Astrocyte (in vitro differentiated cells and primary cell): ENCODE results near the gene EMB. TPM values are rescaled to one million over a fixed set of nuclear protein-coding genes. Genes with fewer than 3 reads are reported as not detected.
"Not testable (repeated sequence)": the region's sequence is repeated elsewhere in the genome, so short reads cannot be mapped to it uniquely, and the experiment has no call there.

Source experiments
- DNase-seq: peaks from one replicate; pipeline ENCODE4 v3.0.0-alpha.2; 2010; ENCODE audit warnings: low read depth
- FAIRE-seq: peaks from 2 replicates; lab custom pipeline; 2011; peaks lifted over from hg19 to GRCh38; lab: Jason Lieb, UNC
- H2AFZ ChIP-seq: 2 replicates; pipeline ENCODE4 v1.6.0; 2012; ENCODE audit warnings: low read depth, low read length, inconsistent platforms
- H3K27ac ChIP-seq: 2 replicates; pipeline ENCODE4 v1.5.1; 2011; ENCODE audit warnings: low read depth, low read length, inconsistent platforms
- H3K27me3 ChIP-seq: 2 replicates; pipeline ENCODE4 v1.6.0; 2011; ENCODE audit warnings: low read length, inconsistent platforms; ENCODE audit not compliant: insufficient read depth
- H3K36me3 ChIP-seq: 2 replicates; pipeline ENCODE4 v1.5.1; 2011; ENCODE audit warnings: low read length, inconsistent platforms; ENCODE audit not compliant: insufficient read depth
- H3K4me1 ChIP-seq: 2 replicates; pipeline ENCODE4 v1.5.1; 2011; ENCODE audit warnings: low read length, inconsistent platforms; ENCODE audit not compliant: insufficient read depth
- H3K4me2 ChIP-seq: 2 replicates; pipeline ENCODE4 v1.6.0; 2012; ENCODE audit warnings: low read length, inconsistent platforms
- H3K4me3 ChIP-seq: 2 replicates; pipeline ENCODE4 v1.5.1; 2011; ENCODE audit warnings: low read depth, mild to moderate bottlenecking, low read length, inconsistent platforms; ENCODE audit not compliant: insufficient read depth
- H3K79me2 ChIP-seq: 2 replicates; pipeline ENCODE4 v1.6.0; 2012; ENCODE audit warnings: mild to moderate bottlenecking, low read length, inconsistent platforms; ENCODE audit not compliant: insufficient read depth
- H3K9ac ChIP-seq: 2 replicates; pipeline ENCODE4 v1.6.0; 2012; ENCODE audit warnings: mild to moderate bottlenecking, low read length, inconsistent platforms
- H3K9me3 ChIP-seq: 2 replicates; pipeline ENCODE4 v1.5.1; 2012; ENCODE audit warnings: low read depth, mild to moderate bottlenecking, low read length, inconsistent platforms; ENCODE audit not compliant: insufficient read depth
- H4K20me1 ChIP-seq: 2 replicates; pipeline ENCODE4 v1.6.0; 2012; ENCODE audit warnings: low read length, inconsistent platforms; ENCODE audit not compliant: insufficient read depth
- H3K27ac Mint-ChIP-seq: one replicate; pipeline ENCODE4 v1.8.0; 2021; ENCODE audit warnings: mild to moderate bottlenecking, mixed read lengths; ENCODE audit not compliant: unreplicated experiment
- H3K27me3 Mint-ChIP-seq: one replicate; pipeline ENCODE4 v1.8.0; 2021; ENCODE audit warnings: low read depth, mixed read lengths; ENCODE audit not compliant: unreplicated experiment
- H3K36me3 Mint-ChIP-seq: one replicate; pipeline ENCODE4 v1.8.0; 2021; ENCODE audit warnings: low read depth, mixed read lengths; ENCODE audit not compliant: unreplicated experiment
- H3K4me1 Mint-ChIP-seq: one replicate; pipeline ENCODE4 v1.8.0; 2021; ENCODE audit warnings: low read depth, mixed read lengths; ENCODE audit not compliant: unreplicated experiment
- H3K4me3 Mint-ChIP-seq: one replicate; pipeline ENCODE4 v1.8.0; 2021; ENCODE audit warnings: mild to moderate bottlenecking, moderate library complexity, mixed read lengths; ENCODE audit not compliant: unreplicated experiment
- H3K9me3 Mint-ChIP-seq: one replicate; pipeline ENCODE4 v1.8.0; 2021; ENCODE audit warnings: mild to moderate bottlenecking, mixed read lengths; ENCODE audit not compliant: unreplicated experiment
- EZH2 ChIP-seq: IDR thresholded peaks from 2 replicates; pipeline ENCODE4 v1.6.1; 2012; ENCODE audit warnings: mild to moderate bottlenecking, low read length, inconsistent platforms; ENCODE audit not compliant: insufficient read depth
- total RNA-seq: library from RNA; stranded (reverse); gene quantifications from 2 replicates; pipeline ENCODE4 v1.2.1, GENCODE V29; 2021
- TF ChIP-seq, protein P1 (sequence below): IDR thresholded peaks from 2 replicates; pipeline ENCODE4 v1.5.1; 2011; ENCODE audit warnings: low read depth, mild to moderate bottlenecking, inconsistent platforms, low read length, moderate library complexity; ENCODE audit not compliant: insufficient read depth

EMB gene
- total RNA-seq, 1 donor from 2014 or later = 25.7 TPM

DNA sequence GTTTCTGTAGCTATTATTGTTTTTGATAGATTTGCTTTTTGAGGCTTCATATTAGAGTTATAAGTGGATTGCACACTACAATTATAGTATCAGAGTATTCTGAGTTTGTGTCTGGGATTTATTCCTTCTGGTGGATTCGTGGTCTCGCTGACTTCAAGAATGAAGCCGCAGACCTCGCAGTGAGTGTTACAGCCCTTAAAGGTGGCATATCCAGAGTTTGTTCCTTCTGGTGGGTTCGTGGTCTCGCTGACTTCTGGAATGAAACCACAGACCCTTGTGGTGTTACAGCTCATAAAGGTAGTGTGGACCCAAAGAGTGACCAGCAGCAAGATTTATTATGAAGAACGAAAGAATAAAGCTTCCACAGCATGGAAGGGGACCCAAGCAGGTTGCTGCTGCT is 6.9 kb upstream of the EMB start:
- no peak overlapping the region for H3K9ac ChIP-seq
- Mint-ChIP-seq H3K4me1 (no peaks in the 10 kb centered on the region), H3K4me3 (no peak overlapping the region), H3K36me3 (peaks cover 2% of the 10 kb centered on the region), H3K27me3 (no peaks in the 10 kb centered on the region), H3K9me3 (peaks cover 4% of the 10 kb centered on the region), H3K27ac (no peak overlapping the region)
- H3K27ac ChIP-seq = no peak overlapping the region
- H3K79me2 ChIP-seq = no peaks in the 10 kb centered on the region
- DNase-seq (no peak), FAIRE-seq (no peak)
- TF ChIP-seq EZH2 = no peak
- TF ChIP-seq, protein P1, sequence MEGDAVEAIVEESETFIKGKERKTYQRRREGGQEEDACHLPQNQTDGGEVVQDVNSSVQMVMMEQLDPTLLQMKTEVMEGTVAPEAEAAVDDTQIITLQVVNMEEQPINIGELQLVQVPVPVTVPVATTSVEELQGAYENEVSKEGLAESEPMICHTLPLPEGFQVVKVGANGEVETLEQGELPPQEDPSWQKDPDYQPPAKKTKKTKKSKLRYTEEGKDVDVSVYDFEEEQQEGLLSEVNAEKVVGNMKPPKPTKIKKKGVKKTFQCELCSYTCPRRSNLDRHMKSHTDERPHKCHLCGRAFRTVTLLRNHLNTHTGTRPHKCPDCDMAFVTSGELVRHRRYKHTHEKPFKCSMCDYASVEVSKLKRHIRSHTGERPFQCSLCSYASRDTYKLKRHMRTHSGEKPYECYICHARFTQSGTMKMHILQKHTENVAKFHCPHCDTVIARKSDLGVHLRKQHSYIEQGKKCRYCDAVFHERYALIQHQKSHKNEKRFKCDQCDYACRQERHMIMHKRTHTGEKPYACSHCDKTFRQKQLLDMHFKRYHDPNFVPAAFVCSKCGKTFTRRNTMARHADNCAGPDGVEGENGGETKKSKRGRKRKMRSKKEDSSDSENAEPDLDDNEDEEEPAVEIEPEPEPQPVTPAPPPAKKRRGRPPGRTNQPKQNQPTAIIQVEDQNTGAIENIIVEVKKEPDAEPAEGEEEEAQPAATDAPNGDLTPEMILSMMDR = no peak
- no peaks in the 10 kb centered on the region for H4K20me1 ChIP-seq
- H3K36me3 ChIP-seq = no peaks in the 10 kb centered on the region
- no peaks in the 10 kb centered on the region for H3K4me1 ChIP-seq
- no peak overlapping the region for H3K4me3 ChIP-seq
- peaks cover 3% of the 10 kb centered on the region for H3K9me3 ChIP-seq
- H3K4me2 ChIP-seq = no peak overlapping the region
- H3K27me3 ChIP-seq = no peaks in the 10 kb centered on the region
- H2AFZ ChIP-seq = no peak overlapping the region

DNA sequence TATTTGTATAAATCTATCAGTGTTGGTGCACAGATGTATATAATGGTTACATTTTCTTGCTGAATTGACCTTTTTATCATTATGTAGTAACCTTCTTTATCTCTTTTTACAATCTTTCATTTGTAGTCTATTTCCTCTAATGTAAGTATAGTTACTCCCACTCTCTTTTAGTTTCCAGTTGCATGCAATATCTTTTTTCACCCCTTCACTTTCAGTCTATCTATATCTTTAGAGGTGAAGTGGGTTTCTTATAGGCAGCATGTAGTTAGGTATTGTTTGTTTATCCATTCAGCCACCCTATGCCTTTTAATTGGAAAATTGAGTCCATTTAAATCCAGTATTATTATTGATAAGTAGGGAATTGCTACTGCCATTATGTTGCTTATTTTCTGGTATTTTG is 6.1 kb upstream of the EMB start:
- H3K27me3 Mint-ChIP-seq = no peaks in the 10 kb centered on the region
- peaks cover 4% of the 10 kb centered on the region for H3K9me3 Mint-ChIP-seq
- H3K4me1 Mint-ChIP-seq = no peaks in the 10 kb centered on the region
- Histone ChIP-seq H3K79me2 (no peaks in the 10 kb centered on the region), H2AFZ (no peak overlapping the region), H3K27ac (no peak overlapping the region), H3K9ac (no peak overlapping the region), H3K4me2 (no peak overlapping the region), H3K9me3 (peaks cover 3% of the 10 kb centered on the region), H3K4me3 (no peak overlapping the region), H3K4me1 (no peaks in the 10 kb centered on the region), H4K20me1 (no peaks in the 10 kb centered on the region), H3K36me3 (no peaks in the 10 kb centered on the region), H3K27me3 (no peaks in the 10 kb centered on the region)
- FAIRE-seq = no peak
- no peak overlapping the region for H3K27ac Mint-ChIP-seq
- TF ChIP-seq, protein P1 = no peak
- no peak for TF ChIP-seq EZH2
- H3K4me3 Mint-ChIP-seq = no peak overlapping the region
- peaks cover 2% of the 10 kb centered on the region for H3K36me3 Mint-ChIP-seq
- DNase-seq = no peak

DNA sequence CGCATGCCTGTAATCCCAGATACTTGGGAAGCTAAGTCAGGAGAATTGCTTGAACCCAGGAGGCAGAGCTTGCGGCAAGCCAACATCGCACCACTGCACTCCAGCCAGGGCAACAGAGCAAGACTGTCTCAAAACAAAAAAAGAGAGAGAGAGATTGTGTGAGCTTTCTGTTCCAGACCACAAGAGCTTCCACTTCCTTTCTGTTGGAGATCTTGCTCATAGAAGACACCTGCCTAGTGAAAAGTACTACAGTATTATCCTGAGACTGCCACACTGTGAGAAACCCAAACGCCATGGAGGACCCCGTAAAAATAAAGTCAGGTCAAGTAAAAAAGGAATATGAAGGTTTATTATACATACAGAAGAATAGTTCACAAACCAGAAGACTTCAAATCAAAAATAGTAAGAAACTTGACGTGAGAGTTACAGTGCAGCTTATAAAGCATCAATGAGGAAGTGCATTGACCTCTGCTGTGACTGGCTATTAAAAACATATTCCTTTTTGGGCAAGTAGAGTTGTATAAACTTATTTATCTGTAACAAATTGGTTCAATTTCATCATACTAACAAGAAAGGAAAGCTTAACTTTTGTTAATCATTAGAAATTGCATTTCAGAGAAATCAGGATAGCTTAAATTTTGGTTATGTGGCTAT is 4.3 kb upstream of the EMB start:
- Histone ChIP-seq H3K36me3 (no peaks in the 10 kb centered on the region), H2AFZ (no peak overlapping the region), H3K4me2 (no peak overlapping the region), H3K9me3 (no peaks in the 10 kb centered on the region), H3K27me3 (no peaks in the 10 kb centered on the region), H3K9ac (no peak overlapping the region), H3K27ac (no peak overlapping the region), H3K79me2 (no peaks in the 10 kb centered on the region), H3K4me1 (no peaks in the 10 kb centered on the region), H4K20me1 (no peaks in the 10 kb centered on the region), H3K4me3 (no peak overlapping the region)
- Mint-ChIP-seq H3K4me3 (no peak overlapping the region), H3K9me3 (no peaks in the 10 kb centered on the region), H3K27ac (no peak overlapping the region), H3K27me3 (no peaks in the 10 kb centered on the region), H3K36me3 (peaks cover 2% of the 10 kb centered on the region), H3K4me1 (no peaks in the 10 kb centered on the region)
- no peak for TF ChIP-seq EZH2
- TF ChIP-seq, protein P1 = no peak
- FAIRE-seq (no peak), DNase-seq (no peak)

DNA sequence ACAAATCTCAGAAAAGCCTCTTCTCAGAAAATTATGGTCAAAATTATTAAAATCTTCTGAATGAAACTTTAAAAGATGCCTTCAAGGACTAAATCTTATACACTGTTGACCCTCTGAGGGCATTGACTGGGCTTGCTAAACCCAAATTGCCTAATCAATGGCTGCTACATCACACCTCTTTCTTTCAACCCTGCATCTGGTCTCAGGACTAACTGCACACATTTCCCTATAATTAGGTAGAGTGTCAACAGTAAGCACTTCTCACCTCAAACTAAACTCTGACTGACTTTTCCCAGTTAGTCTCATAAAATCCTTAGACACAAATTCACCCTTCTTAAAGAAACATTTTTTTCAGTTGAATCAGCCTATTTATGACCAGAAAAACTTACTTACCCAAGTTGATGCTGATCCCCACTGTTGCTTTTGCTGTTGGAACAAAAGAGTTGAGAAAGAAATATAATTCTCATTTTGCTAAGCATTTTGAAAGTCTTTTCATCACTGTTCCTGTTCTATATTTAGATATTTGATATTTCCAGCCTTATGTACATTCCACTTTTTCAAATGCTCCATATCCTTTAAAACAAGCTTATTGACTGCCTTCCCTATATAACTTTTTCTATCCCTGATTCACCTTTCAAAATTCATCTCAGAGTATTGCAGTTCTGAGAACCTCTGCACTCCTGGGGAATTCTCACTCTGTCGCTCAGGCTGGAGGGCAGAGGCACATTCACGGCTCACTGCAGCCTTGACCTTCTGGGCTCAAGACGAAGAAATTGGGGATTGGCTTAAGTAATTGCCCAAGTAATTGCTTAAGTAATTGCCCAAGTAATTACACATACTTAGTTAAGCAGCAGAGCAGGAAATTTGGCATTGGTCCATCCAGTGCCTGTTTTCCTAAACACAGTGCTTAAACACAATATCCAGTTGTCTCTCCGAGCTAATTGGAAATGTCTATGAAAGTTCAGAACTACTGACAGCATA is 1.8 kb upstream of the EMB start:
- H3K79me2 ChIP-seq, H3K4me3 ChIP-seq, H3K4me1 ChIP-seq, H3K4me3 Mint-ChIP-seq, H3K27me3 Mint-ChIP-seq, H3K4me1 Mint-ChIP-seq, H3K9ac ChIP-seq, H2AFZ ChIP-seq, H3K27ac Mint-ChIP-seq, H4K20me1 ChIP-seq, H3K4me2 ChIP-seq, H3K36me3 Mint-ChIP-seq, H3K9me3 ChIP-seq, FAIRE-seq, H3K9me3 Mint-ChIP-seq, H3K27me3 ChIP-seq, H3K27ac ChIP-seq, H3K36me3 ChIP-seq: not testable (repeated sequence)
- peak; percentile 2 for DNase-seq
